Bone marrow (tissue), 2 donors: ENCODE measurements around the gene RUNX3.

Source experiments
- DNase-seq, 2 donors: peaks; one replicate each; lab custom pipeline; 2025; lab: John Stamatoyannopoulos, UW

The RUNX3 gene

DNA sequence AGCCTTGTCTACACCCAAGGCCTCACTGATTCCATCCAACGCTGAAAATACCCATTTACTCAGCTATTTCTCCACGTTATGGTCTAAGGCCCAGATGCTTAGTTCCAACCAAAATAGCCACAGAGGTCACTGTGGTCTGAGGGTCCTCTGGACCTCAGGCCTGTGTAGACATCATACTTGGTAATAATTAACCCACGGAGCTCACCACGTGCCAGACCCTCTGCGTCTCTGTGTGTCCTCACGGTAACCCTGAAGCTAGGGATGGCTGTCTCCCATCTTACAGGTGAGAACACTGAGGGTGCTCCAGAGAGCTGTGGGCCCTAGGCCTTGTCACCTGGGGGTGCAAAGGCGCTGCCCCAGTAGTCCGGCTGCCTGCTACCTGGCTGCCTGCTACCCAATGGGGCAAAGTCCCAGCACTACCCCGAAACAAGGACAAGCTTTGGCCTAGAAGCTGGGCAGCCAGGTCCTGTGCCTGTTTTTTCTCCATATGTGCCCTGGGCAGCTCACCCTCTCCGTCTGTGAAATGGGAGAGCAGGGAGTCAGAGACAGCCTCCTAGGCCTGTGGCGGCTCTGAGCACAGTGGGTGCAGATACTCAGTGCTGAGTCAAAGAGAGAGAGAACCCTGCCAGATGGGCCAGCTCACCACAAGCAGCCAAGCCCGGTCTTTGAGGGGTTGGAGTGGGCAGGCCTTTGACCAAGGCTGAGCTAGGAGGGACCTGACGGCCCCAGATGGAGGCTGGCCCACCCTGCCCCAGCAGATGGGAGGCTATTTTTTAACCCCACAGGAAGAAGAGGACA is 17.0 kb upstream of the RUNX3 start:
- no peak for DNase-seq

DNA sequence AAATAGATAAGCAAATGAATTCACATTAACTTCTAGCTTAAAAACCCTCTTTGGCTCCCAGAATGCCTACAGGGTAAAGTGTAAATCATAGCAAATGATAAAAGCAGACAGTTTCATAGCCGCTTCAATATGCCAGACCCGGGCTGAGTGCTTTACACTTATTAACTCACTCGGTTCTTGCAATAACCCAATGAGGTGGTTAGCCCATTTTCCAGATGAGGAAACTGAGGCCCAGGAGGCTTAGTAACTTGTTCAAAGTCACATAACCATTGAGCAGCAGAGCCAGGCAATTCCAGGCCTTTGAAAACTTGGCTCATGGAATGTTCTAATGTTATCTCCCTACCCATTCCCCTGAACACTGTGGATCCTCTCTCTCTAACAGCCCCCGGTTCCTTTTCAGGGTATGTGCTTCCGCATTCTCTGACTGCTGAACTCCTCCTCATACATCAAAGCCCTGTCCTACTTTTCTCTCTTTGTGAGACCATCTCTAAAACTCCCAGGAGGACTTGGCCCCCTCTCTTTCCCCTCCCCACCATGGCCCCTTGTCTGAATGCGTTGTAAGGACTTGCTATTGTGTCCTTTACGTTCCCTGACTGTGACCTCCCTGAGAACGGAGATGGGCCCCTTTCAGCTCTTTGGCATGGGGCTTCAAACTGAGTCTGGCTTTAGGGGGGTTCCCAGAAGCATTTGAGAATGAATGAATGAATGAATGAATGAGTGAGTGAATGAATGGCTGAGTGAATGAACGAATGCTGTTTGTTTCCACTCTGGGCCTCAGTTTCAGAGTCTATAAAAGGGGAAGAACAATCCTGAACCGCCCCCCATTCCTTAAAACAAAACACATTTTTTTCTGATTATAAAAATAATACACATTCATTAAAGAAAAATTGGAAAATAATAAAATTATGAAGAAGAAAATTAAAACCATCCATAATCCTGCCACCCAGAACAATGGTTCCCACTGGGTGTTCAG is 15.6 kb upstream of the RUNX3 start:
- no peak for DNase-seq

DNA sequence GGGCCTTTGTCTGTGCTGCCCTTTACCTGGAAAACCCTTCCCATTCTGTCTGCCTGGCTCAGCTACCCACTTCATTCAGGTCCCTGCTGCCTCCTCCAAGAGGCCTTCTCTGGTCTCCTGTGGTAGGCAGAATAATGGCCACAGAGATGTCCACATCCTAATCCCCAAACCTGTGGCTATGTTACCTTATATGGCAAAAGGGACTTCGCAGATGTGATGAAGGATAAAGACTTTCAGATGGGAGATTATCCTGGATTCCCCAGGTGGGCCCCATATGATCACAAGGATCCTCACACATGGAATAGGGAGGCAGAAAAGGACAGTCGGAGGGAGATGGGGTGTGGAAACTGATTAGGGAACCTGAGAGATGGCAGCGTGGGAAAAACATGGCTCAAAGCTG is 14.2 kb upstream of the RUNX3 start:
- DNase-seq = no peak

DNA sequence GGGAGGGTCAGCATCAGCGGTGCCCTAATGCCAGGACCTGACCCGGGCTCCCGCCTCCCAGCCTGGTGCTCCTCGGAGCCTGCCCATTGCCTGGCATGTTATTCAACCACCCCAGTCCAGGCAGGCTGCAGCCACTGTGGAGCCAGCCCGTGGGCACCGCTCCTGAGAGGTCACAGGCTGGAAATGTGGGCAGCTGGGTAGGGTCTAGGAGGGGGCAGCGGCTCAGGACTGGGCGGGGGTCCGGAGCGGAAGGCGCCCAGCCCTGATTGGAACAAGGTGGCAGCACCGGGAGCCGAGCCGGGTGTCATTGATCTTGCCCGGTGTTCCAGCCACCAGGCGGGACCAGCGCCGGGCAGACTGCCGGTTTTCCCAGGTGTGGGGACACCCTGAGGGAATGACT is 12.7 kb upstream of the RUNX3 start:
- no peak for DNase-seq

DNA sequence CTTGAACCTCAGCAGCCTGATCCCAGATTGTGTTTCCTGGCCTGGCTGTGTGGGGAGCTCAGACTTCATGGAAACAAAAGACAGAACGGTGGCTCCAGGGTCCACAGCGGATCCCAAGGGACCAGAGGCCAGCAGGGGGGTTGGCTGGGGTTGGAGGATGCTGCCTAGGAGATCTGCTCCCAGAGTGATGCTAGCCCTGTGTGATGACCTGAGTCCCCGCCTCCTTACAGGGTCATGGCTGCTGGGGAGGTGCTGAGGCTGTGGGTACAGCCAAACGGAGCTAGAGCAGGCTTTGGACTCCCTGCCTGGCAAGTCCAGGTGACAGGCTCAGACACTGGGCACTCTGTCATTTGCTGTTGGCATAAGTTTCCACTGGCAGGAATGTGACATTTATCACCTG is 11.5 kb upstream of the RUNX3 start:
- no peak for DNase-seq

DNA sequence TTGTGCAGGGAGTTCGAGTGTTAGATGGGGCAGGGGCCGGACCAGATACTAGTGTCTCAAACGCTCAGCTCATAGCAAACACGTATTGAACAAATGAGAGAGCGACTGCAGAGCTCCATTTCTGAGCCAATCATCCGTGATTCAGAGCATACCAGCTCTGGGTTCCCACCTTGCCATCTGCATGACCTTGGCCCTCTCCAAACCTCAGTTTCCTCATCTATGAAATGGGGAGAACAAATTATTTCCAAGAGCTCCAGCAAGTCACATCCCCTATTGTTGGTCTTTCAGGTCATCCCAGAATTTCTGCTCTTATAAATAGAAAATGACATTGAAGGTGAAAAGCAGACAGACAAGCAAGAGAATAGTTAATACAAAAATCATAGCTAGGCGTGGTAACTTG is 10.2 kb upstream of the RUNX3 start:
- DNase-seq = no peak

DNA sequence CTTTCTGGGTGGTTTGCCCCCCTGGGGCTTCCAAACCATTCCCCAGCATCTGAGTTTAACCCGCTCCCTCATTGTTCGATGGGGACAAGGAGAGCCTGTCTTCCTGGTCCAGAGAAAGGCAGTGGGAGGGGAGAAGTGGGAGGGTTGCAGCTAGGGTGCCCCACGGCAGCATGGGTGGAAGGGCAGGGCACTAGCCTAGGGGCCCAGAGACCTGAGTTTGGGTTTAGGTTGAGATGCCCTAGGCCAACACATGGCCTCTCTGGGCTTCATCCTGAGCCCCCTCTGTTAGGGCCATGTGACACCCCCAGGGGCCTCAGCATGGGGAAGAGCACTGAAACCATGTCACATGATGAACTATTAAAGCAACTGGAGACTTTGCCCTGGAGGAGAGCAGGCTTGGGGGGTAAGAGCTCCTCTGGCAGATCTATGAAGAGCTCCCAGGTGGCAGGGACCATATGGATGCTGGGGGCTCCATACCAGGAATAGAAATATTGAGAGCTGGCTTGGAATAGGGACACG is 9.7 kb upstream of the RUNX3 start:
- DNase-seq = no peak

DNA sequence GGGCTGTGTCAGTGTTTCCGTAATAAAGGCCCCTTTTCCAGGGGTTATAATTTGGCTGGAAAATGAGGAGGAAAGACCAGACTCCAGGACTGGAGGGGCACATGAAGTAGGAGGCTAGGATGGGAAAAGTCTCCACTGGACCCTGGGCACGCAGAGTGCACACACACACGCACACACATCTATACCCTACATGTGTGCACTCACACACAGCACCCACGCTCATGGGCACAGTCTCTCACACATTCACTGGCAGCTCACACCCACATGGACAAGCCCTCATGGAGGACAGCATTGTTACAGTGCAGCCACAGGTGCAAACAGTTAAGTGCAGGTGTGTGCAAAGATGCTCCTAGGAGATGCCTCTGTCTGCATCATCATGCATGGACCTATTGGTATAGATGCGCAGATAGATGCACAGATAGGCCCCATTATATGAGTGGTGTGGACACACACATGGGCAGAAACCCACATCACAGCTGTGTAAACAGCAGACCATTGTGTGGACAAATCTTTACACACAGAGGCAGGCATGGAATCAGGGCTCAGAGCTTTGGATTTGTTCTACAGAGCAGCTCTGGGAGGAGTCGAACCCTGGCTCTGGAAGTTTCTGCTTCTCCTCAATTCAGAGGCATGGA is 9.1 kb upstream of the RUNX3 start:
- DNase-seq = no peak

DNA sequence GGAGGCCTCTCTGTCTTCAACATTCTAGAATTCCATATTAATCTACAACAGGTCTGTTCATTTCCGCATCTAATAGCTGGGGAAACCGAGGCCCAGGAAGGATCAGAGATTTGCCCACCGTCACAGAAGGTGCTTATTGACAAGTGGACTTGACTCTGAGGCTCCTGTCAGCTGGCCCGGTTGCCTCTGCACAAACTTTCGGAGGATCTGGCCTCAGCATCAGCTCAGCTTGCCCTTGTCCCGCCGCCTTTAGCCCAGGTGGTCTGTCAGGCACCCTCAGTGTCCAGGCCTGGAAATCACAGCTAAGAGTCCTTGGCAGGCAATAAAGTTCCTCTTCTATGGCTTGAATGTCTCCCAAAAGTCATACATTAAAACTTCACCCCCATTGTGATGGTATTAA is 8.2 kb upstream of the RUNX3 start:
- DNase-seq = no peak

DNA sequence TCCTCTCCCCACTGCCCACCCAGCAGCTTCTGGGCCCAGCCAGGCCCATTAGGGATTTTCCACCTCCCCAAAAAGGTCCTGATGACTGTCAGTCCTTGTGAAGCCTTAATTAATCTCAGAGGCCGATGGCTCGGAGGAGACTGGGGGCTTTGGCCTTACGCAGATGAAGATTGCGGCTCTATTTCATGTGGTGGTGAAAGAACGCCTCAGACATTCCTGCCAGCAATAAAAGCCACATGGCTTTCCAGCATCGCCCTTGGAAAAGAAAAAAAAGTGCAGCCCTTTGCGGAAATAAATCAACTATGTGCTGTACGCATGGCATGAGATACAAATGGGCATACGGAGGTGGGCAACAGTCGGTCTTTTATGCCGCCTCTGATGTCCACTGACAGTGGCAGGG is 6.6 kb upstream of the RUNX3 start:
- no peak for DNase-seq

DNA sequence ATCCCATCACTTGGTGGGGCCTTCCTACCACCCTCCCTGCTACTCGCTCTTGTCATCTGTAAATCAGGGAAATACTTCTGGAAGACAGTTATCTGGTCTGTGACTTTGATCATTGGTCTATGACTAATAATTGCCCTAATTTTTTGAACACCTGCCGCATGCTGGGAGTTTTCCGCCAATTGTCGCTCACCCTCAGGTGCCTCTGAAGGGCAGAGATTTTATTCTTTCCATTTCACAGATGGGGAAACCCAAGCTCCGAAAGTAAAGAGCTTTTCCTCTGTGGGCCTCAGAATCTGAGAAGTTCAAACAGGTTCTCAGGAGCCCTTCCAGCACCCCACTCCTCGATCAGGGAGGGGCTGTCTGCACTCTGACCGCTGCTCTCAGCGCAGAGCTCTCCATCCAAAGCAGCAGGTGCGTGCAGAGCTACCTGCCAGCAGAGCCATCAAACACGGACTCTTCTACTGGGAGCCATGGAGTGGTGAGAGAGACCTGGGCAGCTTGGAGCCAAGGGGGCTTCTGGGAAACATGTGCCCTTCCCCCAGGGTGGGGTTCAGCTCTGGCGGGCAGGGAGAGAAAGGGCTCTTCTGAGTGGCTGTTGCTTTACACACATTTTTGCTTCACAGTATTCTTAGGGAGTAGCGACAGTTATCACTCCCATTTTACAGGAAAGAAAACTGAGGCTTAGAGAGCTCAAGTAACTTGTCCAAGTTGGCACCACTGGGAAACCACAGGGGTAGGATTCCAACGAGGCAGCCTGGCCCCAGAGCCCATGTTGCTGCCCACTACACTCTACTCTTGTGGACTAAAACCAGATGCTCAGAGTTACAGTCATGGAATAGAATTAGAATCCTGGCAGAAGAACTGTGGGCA is 5.8 kb upstream of the RUNX3 start:
- DNase-seq = no peak

DNA sequence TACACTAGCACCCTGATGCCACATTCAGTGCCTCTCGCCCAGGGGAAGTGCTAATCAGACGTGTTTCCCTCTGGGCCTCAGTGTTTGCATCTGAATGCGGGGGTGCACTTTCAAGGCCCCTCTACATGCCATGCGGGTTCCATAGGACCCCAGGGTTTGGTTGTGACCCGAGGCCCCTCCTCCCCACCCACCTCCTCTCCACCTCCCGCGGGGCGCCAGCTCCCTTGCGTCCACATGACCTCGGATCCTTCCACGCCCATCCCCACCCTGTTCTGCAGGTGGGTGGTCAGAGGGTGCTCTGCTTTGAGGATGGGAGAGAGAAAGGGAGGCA is 5.1 kb upstream of the RUNX3 start:
- DNase-seq = no peak

DNA sequence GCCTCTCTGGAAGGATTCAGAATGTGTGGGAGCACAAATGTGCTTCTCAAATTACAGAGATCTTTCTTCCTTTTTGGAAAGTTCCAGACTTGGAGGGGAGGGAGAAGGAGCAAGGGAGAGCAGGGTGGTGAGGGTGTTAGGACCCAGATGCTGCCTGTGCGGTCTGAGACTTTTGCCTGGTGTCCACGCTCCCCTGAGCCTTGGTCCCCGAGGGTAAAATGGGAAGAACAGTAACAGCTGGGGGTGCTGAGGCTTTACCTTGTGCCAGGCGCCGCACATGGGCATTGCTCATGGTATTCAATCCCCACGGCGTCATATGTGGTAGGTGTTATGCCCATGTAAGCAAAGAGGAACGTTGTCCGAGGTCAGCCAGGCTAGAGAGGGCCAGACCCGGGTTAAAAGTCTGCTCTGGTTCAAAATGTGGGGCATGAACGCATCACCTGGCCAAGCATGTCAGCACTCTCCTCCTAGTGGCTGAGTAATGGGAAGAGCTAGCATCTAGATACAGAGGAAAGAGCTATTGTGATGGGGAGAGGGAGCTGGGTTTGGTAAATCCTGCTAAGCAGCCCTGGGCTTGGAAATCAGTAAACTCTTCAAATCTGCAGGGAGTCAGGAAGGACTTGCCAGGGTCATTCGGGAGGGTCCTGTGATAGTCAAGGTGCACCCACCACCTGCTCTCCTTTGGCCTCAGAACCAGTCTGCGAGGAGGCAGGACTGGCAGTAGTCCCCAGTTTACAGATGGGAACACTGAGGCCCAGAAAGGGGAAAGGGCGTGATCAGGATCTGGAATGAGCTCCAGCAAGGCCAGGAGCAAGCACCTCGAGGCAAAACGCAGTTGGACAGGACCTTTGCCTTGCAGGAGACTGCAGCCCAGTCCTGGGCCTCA is 4.5 kb upstream of the RUNX3 start:
- no peak for DNase-seq

DNA sequence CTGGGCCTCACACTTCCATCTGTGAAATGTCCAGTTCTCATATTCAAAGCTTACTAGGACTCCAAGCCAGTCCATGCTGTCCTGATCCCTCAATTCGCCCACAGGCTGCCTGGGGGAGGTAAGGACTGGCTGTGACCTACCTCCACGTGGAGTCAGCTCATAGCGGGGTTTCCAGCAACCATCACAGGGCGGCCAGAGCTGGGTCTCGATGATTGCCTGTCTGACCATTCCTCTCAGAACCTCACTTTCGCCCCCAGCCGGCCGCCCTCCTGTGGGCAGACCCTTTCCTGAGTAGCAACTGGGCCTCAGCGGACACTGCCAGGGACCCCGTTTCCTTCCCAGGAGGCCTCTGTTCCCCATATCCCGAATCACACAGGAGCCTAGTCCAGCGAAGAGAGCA is 3.4 kb upstream of the RUNX3 start:
- DNase-seq = no peak

DNA sequence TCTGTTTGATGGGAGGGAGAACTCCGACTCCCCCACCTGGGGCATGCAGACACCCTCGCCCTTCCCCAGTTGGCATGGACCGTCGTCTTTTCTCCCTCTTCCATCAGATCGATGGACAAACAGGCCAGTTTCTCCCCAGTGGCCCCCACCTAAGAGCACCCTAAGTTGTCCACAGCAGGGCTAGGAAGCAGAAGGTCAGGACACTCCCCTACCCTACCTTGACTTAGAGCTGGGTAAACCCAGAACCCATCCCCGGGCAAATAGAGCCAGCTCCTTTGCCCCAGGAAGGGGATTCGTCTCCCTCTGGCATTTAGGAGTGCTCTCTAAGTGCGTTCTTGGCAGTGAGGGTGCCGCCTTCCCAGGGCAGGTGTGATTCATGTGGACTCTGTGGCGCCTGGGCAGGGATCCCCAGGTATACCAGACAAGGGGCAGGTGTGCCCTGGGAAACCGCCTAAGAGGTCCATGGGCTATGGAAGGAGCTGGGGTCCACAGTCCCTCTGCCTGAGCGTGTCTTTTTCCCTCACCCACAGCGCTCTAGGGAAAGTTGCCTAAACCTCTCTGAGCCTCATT is 2.7 kb upstream of the RUNX3 start:
- no peak for DNase-seq

DNA sequence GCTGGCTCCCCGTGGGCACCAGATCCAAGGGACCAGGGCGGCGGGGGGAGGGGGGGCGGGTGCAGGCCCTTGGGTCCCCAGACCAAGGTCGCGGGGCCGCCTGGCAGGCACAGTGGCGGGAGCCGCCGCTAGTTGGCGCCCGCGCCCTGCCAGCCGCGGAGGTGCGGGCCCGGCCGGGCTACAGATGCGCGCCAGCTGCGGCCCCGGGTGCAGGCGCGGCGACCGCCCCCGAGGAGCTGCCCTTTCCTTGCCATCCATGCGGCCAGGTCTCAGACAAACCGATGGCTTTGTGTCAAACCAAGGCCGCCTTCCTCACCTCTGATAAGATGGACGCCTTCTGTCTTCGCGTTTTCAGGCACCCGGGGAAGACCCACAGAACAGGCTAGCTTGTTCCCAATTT is 2.2 kb upstream of the RUNX3 start:
- peak in 1 of 2 donors; percentile 12 for DNase-seq

DNA sequence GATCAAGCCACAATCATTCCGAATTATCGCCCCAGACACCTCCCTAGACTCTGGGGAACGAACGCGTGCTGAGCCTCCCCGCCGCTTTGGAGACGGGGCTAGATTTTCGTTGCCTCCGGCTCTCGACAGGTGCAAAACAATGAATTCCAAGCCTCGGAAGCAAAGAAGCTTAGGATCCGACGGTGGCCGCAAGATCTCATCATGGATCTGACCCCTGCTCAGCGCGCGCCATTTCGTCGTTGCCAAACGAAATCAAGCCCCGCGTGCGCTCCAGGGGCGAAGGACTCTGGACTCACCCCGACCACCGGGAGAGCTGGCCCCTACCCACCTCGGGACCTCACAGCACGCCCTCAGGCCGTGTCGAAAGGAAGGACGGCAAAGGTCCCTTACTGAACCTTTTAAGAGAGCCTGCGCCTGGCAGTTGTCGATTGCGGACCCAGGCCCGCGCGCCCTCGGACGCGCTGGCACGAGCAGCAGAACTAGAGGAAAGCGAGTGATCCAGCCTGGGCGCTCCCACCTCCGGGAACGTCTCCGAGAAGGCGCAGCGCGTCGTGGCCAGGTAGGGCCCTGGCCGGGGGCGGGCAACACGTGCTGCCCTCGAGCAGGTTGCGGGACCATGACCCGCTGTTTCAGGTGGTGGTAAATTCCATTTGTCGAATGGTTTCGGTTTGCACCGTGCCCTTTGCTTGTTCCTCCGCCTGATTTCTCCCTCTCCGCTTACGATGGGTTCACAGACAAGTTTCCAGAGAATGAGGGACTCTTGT is 1.6 kb upstream of the RUNX3 start:
- no peak for DNase-seq

DNA sequence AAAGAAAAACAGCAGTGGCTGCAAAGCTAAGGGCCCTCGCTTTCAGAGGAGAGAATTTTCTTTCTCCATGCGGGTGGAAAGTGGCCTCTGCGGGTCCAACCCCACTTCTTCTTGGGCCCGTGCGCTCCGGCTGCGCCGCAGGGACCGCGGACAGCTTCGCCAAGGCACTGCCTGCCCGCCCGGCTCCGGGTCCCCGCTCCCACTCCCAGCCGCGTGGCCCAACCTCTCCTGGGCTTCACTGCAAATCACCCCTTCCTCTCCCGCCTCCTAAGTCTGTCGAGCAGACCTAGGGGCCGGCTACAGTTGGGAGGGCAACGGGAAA is 1.0 kb upstream of the RUNX3 start:
- DNase-seq = no peak

DNA sequence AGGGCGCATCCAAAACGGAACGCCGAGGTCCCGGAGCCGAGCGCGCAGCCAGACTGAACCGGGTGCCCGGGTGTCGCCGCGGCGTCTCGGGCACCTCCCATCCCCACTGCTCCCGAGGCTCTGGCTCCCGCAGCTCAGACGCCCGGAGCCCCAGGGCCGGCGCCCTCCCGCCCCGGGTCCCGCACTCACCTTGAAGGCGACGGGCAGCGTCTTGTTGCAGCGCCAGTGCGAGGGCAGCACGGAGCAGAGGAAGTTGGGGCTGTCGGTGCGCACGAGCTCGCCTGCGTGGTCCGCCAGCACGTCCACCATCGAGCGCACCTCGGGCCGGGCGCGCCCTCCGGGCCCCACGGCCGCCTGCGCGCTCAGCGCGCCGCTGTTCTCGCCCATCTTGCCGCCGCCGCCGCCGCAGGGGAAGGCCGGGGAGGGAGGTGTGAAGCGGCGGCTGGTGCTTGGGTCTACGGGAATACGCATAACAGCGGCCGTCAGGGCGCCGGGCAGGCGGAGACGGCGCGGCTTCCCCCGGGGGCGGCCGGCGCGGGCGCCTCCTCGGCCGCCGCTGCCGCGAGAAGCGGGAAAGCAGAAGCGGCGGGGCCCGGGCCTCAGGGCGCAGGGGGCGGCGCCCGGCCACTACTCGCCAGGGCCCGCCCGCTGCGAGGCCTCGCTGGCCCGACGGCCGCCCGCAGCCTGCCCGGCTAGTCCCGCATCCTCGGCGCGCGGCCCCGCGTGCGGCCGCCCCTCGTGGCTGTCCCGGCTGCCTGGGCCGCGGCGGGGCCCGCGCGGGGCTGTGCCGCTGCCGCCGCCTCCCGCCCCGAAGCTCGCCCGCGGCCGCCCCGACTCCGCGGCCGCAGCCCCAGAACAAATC is 447 bp downstream of the RUNX3 start:
- DNase-seq = peak in 1 of 2 donors; percentile 70
